HL-60 (cell line): Measurements from ENCODE around the gene MYADML2.

Experiments used
- DNase-seq, 2 experiments: peaks; one replicate each; pipeline ENCODE4 v3.0.0-alpha.2; 2010 to 2020; ENCODE audit warnings: low read depth in 1 of 2, low spot score in 1 of 2
- H3K27ac ChIP-seq: fragments of 250-450 bp; sonication (Bioruptor Pico); replicated peaks from 2 replicates; pipeline ENCODE4 v1.5.1; 2020; ENCODE audit warnings: mild to moderate bottlenecking, moderate library complexity
- H3K27me3 ChIP-seq: fragments of 250-450 bp; sonication (Bioruptor Pico); 2 replicates; pipeline ENCODE4 v1.5.1; 2021; ENCODE audit warnings: mild to moderate bottlenecking, moderate library complexity; ENCODE audit not compliant: insufficient read depth, poor library complexity, severe bottlenecking
- H3K4me3 ChIP-seq: replicated peaks from 2 replicates; pipeline ENCODE4 v1.5.1; 2011; ENCODE audit warnings: mild to moderate bottlenecking, control low read depth, low read length; ENCODE audit not compliant: insufficient read depth
- GABPA ChIP-seq: IDR thresholded peaks from 2 replicates; pipeline ENCODE4 v1.6.1; 2012; ENCODE audit warnings: low read depth
- POLR2AphosphoS5 ChIP-seq: IDR thresholded peaks from 2 replicates; pipeline ENCODE4 v1.6.1; 2012; ENCODE audit warnings: low read depth
- SPI1 ChIP-seq: IDR thresholded peaks from 2 replicates; pipeline ENCODE4 v1.6.1; 2012; ENCODE audit warnings: low read depth, mild to moderate bottlenecking, borderline replicate concordance
- TF ChIP-seq, protein P1 (sequence below): IDR thresholded peaks from 2 replicates; pipeline ENCODE4 v1.6.1; 2012; ENCODE audit warnings: low read depth; ENCODE audit not compliant: insufficient replicate concordance
- TF ChIP-seq, protein P2 (sequence below): IDR thresholded peaks from one replicate; pipeline ENCODE4 v1.5.1; 2011; ENCODE audit warnings: low read length, control low read depth, inconsistent platforms; ENCODE audit not compliant: insufficient read depth

MYADML2 gene

GRCh38 chr17:81924557-81925532, 22.2 kb downstream of the MYADML2 start:
- Histone ChIP-seq H3K27ac (peak overlapping the region; percentile 92), H3K27me3 (no peaks in the 10 kb centered on the region), H3K4me3 (peak overlapping the region; percentile 60)
- DNase-seq: peak in 1 of 2 experiments; percentile 57
- TF ChIP-seq, protein P1, sequence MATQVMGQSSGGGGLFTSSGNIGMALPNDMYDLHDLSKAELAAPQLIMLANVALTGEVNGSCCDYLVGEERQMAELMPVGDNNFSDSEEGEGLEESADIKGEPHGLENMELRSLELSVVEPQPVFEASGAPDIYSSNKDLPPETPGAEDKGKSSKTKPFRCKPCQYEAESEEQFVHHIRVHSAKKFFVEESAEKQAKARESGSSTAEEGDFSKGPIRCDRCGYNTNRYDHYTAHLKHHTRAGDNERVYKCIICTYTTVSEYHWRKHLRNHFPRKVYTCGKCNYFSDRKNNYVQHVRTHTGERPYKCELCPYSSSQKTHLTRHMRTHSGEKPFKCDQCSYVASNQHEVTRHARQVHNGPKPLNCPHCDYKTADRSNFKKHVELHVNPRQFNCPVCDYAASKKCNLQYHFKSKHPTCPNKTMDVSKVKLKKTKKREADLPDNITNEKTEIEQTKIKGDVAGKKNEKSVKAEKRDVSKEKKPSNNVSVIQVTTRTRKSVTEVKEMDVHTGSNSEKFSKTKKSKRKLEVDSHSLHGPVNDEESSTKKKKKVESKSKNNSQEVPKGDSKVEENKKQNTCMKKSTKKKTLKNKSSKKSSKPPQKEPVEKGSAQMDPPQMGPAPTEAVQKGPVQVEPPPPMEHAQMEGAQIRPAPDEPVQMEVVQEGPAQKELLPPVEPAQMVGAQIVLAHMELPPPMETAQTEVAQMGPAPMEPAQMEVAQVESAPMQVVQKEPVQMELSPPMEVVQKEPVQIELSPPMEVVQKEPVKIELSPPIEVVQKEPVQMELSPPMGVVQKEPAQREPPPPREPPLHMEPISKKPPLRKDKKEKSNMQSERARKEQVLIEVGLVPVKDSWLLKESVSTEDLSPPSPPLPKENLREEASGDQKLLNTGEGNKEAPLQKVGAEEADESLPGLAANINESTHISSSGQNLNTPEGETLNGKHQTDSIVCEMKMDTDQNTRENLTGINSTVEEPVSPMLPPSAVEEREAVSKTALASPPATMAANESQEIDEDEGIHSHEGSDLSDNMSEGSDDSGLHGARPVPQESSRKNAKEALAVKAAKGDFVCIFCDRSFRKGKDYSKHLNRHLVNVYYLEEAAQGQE: no peak
- TF ChIP-seq POLR2AphosphoS5 (no peak), SPI1 (no peak)
- TF ChIP-seq, protein P2, sequence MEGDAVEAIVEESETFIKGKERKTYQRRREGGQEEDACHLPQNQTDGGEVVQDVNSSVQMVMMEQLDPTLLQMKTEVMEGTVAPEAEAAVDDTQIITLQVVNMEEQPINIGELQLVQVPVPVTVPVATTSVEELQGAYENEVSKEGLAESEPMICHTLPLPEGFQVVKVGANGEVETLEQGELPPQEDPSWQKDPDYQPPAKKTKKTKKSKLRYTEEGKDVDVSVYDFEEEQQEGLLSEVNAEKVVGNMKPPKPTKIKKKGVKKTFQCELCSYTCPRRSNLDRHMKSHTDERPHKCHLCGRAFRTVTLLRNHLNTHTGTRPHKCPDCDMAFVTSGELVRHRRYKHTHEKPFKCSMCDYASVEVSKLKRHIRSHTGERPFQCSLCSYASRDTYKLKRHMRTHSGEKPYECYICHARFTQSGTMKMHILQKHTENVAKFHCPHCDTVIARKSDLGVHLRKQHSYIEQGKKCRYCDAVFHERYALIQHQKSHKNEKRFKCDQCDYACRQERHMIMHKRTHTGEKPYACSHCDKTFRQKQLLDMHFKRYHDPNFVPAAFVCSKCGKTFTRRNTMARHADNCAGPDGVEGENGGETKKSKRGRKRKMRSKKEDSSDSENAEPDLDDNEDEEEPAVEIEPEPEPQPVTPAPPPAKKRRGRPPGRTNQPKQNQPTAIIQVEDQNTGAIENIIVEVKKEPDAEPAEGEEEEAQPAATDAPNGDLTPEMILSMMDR: no peak

DNA sequence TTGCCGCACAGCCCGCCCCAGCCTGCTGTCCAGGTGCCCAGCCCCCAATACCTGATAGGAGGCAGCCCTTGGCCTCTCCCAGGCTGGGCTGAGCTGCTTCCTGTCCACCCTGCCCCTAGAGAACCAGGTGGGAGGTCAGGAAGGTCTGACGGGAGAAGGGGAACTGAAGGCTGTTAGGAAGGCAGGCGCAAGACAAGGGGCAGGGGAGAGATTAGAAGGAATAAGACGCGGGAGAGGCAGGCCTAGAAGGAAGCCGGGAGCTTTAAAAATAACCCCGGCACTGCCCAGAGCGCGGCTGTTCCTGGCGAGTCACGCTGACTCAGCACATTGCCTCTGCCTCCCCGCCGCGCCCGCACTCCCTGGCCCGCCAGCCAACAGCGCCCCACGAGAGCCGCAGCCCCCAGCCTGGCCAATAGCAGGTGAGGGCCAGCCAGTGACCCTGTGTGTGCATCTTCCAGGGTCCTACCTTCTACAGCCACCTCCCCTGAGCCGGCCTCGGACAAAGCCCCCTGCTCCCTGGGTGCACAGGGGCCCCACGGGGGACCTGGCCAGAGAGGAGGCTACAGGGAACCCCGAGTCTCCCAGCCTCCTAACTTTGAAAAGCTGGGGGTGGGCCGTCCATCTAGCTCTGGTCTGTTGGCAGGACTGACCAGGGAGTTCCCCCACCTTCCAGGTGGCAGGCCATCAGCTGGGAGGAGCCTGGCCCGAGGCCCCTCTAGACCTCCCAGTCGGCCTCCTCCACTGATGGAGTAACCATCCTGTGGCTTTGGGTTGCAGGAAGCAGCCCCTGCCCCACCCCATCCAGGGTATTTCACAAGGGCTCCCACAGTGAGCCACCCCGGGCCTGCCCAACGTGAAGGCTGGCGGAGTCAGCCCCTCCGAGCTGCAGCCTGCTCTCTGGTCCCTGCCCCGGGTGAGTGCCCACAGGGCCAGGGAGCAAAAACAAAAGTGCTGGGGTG, 23.5 kb downstream of the MYADML2 start:
- peak overlapping the region; percentile 92 for H3K27ac ChIP-seq
- H3K27me3 ChIP-seq: no peaks in the 10 kb centered on the region
- peak overlapping the region; percentile 60 for H3K4me3 ChIP-seq
- DNase-seq: peak; percentile 91 to 97
- TF ChIP-seq GABPA: no peak
- TF ChIP-seq, protein P1: no peak
- peak; percentile 68 for TF ChIP-seq POLR2AphosphoS5
- peak; percentile 23; the same call in 1 of the 2 replicates for TF ChIP-seq SPI1

- peak overlapping the region; percentile 92 for H3K27ac ChIP-seq
- peak overlapping the region; percentile 60 for H3K4me3 ChIP-seq
- H3K27me3 ChIP-seq: no peaks in the 10 kb centered on the region
- TF ChIP-seq GABPA (no peak), POLR2AphosphoS5 (0 out of 2 replicates have a peak, but pooled peaks have one; percentile 26), SPI1 (no peak)
- TF ChIP-seq, protein P1: no peak
- TF ChIP-seq, protein P2: no peak
- DNase-seq: peak; percentile 80 to 87
These were observed 24.3 kb downstream of the MYADML2 start for GRCh38 chr17:81922566-81923301.
